ENCODE results near the gene TRUB2.
"Not testable (repeated sequence)": the region's sequence is repeated elsewhere in the genome, so short reads cannot be mapped to it uniquely, and the experiment has no call there.

The TRUB2 gene

DNA sequence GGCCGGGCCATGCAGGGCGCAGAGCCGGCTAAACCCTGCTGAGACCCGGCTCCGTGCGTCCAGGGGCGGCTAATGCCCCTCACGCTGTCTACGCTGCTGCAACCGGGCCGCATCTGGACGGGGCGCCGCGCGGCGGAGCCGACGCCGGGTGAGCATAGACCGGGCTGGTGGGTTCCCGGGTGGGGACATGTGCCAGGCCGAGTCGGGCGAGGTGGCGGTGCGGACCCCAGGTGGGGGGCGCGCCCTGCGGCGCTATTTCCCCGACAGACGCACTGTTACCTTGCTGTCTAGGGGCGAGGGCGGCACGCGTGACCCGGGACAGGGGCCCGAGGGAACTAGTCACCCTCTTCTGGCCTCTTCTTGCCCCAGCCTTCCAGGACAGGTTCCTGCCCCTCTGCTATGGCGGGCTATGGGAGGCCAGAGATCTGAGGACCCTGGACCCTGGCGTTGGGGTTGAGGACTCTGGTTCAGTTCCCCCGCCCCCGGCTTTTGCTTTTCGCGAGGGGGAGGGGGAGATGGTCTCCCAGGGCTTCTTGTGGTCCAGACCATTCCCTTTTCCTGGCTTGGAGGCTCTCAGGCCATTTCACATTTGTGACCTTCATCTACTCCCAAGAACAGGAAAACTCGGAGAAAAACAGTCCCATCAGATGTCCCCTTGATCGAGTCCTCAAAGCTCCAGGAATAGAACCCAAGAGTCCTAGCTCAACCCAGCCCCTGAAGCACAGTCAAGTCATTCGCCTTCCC, 18.6 kb upstream of the TRUB2 start:
- no peak for DNase-seq

DNA sequence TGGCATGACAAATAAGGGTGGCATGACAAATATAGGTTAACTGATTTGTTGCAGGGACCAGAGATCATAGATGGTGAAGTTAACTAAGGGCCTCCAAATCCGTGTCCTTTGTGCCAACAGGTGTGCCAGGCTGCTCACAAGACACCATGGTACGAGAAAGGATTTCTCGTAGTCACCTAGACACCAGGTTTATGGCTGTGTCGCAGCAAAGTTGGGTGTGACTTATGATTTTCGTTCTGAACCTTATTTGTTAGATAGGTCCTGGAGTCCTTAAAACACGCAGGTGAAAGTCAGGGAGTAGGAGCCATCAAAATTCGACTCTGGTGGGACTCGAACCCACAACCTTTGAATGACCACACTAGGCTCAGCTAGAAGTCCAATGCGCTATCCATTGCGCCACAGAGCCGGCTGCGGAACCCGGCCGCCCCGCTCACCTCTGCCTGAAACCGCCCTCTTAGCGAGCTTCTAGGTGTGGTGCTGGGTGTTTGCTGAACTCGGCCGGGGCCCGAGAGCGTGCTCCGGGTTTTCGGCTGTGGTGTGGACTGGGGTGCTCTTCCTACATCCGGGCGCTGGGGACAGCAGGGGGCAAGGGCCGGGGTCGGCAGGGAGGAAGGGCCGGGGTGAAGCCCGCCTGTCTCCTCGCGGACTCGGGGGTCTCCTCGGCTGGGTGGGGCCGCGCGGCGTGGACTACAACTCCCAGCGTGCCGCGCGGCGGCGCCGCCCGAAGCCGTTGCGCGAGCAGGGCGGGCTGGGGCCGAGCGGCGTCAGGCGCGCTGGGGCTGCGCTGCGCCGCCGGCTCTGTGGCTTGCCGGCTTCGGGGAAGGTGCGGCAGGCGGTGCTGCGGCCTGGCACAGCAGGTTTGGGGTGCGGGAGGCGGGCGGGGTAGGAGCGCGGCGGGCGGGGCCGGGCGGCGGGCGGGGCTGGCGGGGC, 17.8 kb upstream of the TRUB2 start, which contains the start of gene SLC27A4:
Gene SLC27A4 (plus strand): TSS at position 767 of the 930 bp plus-strand sequence. CDS start 2,606 bp downstream, outside the sequence.
- DNase-seq, result peak; percentile 77

DNA sequence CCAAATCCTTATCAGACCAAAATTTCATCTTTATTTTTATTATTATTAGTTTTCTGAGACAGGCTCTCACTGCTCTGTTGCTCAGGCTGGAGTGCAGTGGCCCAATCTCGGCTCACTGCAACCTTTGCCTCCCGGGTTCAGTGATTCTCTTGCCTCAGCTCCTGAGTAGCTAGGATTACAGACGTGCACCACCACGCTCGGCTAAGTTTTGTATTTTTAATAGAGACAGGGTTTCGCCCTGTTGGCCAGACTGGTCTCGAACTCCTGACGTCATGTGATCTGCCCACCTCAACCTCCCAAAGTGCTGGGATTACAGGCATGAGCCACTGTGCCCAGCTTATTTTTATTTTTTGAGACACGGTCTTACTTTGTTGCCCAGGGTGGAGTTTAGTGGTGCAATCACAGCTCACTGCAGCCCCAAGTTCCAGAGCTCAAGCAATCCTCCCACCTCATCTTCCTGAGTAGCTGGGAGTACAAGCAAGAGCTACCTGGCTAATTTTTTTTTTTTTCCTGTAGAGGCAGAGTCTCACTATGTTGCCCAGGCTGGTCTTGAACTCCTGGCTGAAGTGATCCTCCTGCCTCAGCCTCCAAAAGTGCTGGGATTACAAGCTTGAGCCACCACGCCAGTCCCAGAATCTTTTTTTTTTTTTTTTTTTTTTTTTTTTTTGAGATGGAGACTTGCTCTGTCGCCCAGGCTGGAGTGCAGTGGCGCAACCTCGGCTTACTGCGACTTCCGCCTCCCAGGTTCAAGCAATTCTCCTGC, 16.8 kb upstream of the TRUB2 start:
- DNase-seq, result not testable (repeated sequence)

DNA sequence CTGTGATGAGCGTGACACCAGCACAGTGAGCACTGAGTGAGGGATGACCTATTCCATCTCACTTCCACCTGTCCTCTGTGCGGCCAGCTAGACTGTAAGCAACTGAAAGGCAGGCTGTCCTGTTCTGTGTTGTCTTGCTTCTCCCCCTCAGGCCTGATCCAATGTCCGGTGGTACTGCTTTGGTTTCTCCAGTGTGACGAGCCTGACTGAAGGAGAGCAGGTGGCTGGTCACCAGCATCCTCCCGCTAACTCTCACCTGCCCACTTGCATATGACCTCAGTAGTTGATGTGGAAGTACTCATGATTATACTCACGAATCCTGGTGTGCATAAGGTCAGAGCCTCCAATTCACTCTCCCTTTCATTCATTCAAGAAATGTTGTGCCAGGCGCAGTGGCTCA, 15.7 kb upstream of the TRUB2 start:
- DNase-seq, result no peak

DNA sequence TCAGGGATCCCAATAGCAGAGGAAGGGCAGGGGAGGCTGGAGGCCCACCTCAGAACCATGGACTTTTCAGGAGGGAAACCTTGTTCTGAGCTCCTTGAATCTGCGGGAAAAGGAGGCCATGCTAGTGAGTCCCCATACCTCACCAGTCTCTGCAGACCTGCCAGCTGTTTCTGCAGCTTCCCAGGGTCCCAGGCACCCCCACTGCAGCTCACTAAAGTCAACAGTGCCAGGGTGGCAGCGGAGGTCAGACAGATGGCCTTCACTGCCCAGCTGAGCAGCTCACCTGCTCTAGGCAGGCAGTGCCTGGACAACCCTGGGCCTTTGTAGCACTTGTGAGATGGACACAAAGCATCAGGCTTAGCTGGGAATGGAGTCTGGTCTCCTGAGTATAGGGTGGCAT, 13.7 kb upstream of the TRUB2 start:
- no peak for DNase-seq

DNA sequence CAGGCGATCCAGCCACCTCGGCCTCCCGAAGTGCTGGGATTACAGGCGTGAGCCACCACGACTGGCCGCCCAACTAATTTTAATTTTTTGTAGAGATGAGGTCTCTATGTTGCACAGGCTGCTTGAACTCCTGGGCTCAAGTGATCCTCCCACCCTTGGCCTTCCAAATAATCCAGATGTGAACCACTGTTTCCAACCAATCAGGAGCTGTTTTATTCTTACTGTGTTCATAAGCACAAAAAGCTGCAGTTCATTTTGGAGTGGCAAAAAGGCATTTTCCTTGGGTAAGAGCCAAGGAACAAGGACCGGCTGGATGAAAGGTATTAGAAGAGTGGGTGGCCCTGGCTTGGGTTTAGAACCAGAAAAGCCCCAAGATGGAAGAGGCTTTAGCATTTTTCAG, 12.9 kb upstream of the TRUB2 start:
- no peak for DNase-seq

DNA sequence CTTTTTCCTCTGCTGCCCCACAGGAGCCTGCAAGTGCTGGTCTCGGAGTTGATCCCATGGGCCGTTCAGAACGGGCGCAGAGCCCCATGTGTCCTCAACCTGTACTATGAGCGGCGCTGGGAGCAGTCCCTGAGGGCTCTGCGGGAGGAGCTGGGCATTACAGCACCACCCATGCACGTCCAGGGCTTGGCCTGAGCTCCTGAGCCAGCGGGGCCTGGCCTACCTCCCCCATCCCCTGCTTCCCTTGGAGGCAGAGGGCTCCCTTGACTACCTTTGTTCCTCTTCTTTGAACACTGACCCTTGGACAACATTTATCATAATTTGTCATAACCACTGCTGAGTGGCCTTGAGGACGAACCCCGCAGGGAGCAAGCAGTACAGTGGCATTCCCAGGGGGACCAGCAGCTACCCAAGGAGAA, 11.2 kb upstream of the TRUB2 start:
- no peak for DNase-seq

DNA sequence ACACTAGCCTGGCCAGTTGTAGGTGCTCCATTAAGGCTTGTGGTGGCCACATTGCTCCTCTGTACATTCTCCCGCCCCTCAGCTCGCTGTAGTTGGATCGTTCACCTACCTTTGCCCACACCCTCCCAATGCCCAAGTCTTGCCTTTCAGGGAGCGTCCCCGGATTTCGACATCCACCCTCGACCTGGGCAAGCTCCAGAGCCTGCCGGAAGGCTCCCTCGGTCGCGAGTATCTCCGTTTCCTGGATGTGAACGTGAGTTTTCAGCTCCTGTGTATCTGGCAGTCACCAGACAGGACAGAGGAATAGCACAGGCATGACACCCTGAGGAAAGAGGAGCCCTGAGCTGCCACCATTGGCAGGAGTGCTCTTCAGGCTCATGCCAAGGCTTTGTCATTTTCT, 3.4 kb upstream of the TRUB2 start:
- DNase-seq, result no peak

DNA sequence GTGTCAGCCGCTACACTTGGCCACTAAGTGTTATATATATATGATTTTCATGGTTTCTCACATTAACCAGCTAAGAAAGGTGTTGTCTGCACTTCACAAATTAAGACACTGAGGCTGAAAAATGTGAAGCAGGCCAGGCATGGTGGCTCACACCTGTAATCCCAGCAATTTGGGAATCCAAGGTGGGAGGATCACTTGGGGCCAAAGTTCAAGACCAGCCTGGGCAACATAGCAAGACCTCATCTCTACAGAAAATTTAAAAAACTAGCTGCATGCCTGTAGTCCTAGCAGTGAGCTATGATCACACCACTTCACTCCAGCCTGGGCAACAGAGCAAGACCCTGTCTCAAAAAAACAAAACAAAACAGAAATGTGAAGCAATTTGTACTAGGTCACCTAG, 2.2 kb upstream of the TRUB2 start:
- DNase-seq, result no peak

DNA sequence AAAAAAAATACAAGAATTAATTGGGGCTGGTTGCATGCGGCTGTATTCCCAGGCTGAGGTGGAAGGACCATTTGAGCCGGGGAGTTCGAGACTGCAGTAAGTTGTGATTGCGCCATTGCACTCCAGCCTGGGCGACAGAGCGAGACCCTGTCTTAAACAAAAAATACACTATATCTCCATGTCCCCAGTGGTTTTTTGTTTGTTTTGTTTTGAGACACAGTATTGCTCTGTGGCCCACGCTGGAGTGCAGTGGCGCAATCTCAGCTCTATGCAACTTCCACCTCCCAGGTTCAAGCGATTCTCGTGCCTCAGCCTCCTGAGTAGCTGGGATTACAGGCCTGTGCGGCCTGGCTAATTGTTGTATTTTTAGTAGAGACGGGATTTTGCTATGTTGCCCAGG, 1.5 kb upstream of the TRUB2 start:
- no peak for DNase-seq

DNA sequence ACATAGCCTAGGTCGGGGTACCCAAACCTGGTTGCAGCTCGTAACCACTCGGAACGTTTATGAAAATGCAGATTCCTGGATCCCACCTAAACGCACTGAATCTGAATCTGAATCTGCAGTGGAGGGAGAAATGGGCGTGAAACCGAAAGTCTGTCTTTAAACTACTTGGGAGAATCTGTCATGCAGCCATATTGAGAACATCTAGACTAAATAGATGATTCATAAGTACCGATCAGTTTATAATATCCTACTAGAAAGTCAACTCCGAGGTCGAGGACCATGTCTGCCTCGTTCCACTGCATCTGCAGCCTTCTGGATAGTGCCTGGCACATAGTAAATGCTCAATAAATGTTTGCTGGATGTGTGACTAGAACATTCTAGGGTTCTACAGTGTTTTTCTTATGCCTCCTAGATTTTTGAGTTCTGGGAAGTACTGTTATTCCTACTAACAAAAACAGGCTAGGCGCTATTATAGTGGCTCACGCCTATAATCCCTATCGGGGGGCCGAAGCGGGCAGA, 1.0 kb upstream of the TRUB2 start:
- no peak for DNase-seq

DNA sequence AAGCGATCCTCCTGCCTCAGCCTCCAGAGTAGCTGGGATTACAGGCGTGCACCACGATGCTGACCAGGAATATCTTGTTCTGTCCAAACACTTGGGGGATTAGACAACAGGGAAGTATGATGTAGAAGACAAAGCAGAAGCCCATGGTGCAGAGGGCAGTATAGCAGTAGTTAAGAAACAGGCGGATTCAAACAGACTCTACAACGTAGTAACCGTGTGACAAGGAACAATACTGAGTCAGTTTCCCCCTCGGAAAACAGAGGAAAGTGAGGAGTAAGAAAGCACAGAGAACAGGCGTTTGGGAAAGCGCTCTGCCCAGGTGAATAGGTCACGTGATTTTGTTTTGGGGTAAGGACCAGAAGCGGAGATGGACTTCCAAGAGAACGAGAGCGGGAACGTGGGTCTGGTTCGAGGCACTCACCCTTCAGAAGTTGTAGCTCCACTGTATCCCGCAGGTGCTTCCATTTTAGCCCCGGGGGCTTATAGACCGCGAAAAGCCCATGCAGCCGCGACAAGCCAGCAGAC, 306 bp downstream of the TRUB2 start:
- DNase-seq, result no peak

DNA sequence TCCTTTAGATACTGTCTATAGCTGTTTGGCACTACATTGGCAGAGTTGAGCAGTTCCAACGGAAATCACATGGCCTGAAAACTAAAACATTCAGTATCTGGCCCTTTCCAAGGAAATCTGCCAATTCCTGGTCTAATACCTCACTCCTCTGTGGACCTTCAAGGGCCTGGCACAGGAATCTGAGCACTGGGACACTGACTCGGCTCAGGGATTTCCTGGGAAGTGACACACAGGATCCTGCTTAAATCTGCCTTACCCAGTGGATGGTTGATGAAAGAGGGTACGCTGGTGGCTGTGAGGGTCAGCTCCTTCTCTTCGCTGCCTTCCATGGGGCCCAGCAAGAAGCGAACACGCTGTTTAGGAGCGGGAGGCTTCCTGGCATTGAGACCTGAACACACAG, 904 bp downstream of the TRUB2 start:
- DNase-seq, result no peak

DNA sequence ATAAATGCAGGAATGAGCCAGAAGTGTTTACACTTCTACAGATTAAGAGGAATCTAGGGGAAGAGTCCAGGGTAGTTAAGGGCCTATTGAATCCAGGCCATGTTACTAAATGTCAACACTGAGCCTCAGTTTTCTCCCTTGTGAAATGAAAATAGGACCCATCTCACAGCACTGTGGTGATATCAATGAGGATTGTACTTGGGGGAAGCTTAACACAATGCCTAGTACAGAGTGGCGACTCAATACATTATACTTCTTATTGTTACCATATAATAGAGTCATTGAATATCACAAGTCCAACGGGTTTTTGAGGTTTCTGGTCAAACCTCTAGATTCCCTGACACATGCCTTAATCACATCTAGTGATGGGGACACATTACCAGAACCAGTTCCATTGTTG, 4.6 kb downstream of the TRUB2 start:
- no peak for DNase-seq

DNA sequence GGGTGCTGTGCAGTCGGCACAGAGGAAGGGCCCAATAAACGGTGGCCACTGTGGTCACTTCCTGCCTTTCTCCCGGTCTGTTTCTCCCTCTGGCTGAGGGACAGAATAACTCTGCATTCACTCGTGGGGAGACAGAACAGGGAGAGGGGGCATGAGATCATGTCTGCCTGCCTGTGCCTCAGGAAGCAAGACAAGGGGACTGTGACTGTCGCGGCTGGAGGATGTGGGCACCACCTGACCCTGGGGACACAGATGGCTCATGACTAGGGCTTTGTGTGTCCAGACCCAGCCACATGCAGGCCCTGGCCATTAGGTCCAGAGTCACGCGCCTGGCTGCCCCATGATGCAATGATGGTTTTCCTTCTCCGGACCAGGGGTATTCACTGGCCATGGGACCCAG, 5.8 kb downstream of the TRUB2 start:
- no peak for DNase-seq

DNA sequence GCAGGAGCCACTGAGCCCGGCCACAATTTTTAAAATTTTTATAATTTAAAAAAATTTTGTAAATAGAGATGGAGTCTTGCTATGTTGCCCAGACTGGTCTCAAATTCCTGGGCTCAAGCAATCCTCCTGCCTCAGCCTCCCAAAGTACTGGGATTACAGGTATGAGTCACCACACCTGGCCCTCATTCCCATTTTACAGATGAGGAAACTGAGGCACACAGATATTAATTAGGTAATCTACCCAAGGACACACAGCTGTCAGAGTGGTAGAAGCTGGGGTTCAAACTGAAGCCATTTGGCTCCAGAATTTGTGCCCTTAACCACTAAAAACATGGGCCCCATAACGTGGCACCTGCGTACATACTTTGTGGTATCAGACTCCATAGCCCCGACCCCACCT, 7.5 kb downstream of the TRUB2 start:
- DNase-seq, result no peak

DNA sequence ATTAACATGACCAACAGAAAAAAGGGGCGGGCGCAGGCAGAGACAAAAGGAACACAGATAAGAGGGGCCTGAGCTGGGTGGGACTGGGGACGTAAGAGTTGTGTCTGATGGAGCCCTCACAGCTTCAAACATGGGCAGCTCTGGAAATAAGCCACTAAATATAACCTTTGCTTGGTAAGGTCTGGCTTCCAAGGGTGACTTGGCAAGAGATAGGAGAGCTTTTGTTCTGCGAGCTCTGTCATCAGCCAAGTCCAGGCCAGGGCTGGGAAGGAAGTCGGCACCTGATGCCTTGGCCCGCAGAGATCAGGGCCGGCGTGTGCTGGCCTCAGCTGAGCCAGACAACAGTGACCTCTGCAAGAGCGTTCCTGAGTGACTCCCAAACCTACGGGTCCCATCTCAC, 11.8 kb downstream of the TRUB2 start:
- DNase-seq, result no peak

DNA sequence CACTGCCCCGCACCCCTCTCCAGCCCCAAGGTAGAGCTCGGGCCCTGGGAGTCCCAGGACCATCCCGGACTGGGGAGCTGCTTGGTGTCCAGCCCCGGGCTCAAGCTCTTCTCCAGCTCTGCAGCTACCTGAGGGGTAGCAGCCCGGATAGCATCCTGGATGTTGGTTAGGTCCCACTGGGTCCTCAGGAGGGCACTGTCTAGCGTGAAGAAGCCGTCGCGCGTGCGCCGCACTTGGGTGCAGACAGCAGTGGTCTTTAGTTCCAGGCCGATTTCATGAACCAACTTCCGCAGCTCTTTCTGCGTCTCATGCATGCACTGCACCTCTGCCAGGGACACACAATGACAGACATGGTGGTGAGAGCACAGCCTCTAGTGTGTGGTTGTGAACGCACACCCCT, 12.7 kb downstream of the TRUB2 start:
- no peak for DNase-seq

DNA sequence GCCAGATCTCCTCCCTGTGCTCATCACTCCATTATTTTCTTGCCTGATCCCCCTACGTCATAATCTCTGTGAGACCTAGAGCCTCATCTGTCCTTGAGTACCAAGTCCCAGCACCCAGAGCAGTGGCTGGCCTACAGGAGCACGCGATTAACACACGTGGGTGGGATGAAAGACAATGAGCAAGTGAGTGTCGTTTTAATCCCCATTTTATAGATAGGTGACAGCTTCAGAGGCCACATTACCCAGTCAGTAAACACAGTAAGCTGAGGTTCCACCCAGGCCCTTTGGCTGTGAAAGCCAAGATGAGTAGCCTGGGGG, 17.3 kb downstream of the TRUB2 start:
- DNase-seq, result no peak

DNA sequence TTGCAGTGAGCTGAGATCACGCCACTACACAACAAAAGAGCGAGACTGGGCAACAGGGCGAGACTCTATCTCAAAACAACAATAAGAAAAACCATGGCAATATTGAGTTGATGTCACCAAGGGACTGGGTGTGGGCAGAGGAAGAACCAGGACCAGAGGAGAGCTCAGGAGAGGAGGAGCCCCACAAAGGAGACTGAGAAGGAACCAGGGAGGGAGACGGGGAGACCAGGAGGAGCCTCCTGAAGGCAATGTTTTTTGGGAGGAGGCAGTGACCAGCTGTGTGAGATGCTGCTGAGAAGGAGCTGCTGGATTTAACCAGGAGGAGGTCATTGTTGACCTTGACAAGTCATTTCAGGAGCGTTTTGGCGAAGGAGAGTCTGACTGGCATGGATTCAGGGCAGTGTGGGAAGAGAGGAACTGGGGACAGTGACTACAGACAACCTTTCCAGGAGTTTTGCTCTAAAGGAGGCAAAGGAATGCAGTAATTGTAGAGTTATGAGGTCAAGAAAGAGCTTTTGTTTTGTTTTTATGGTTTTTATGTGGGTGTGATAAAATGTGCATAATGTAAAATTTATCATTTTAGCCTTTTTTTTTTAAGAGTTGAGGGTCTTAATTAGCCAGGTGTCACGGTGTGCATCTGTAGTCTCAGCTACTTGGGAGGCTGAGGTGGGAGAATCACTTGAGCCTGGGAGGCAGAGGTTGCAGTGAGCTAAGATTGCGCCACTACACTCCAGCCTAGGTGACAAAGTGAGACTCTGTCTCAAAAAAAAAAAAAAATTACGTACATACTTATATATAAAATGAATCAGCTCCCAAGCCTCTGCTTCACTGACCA, 17.9 kb downstream of the TRUB2 start:
- no peak for DNase-seq

DNA sequence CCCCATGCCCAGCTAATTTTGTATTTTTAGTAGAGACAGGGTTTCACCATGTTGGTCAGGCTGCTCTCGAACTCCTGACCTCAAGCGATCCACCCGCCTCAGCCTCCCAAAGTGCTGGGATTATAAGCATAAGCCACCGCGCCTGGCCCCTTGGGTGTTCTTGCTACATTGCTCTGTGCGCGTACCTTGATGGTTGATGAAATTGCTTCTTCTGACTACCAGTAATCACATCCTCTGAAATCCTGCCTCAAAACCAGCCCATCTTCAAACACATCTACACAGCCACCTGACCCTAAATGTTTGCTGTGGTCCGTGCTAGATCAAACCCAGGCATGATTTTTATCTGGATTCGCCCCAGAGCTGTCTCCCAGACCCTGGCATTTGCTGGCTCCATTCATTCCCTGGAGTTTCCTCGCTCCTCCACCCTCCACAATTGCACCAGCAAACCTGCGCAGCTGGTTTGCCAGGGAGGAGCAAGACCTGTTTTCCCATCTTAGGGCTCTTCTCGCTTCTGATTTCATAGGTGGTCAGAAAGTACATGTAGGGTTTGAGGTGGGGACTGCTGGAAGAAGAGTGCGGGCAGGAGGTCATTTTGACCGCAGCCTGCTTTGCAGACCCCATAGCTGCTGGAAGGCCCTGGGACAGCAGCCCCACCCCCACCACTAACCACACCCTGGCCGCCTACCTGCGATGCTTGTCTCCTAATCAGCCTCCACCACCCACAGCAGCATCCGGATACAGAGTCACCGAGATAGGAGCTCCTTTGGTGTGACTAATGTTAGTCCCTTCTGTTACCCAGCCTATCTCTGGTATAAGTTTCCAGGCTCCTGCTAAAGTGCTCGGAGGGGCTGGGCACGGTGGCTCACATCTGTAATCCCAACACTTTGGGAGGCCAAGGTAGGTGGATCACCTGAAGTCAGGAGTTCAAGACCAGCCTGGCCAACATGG, 23.4 kb downstream of the TRUB2 start:
- no peak for DNase-seq

All from T-helper 9 cell (primary cell).